Smooth muscle cell of the brain vasculature (primary cell): ENCODE data around the gene INTS3.
A peak's percentile ranks its signal among the peaks of the same experiment; 100 is the strongest.

Experiments
- DNase-seq: peaks from one replicate; pipeline ENCODE4 v3.0.0-alpha.2; 2012; ENCODE audit warnings: low read depth, low spot score

INTS3 gene

GRCh38 chr1:153727463-153728304, at the start of gene INTS3:
INTS3 (plus strand) TSS chr1:153728050; CDS start chr1:153728635, 585 bp downstream.
- DNase-seq: peak; percentile 99

GRCh38 chr1:153678519-153679336, 49.1 kb upstream of the INTS3 start, which contains the start of gene NPR1:
NPR1 (plus strand) TSS chr1:153678688; CDS start chr1:153679109, 421 bp downstream.
- no peak for DNase-seq

- no peak for DNase-seq
Measured at GRCh38 chr1:153679337-153680119, 48.3 kb upstream of the INTS3 start.

GRCh38 chr1:153680120-153680403, 47.8 kb upstream of the INTS3 start:
- DNase-seq: no peak

GRCh38 chr1:153682730-153683129, 45.1 kb upstream of the INTS3 start:
- DNase-seq: no peak

- DNase-seq: no peak
Measured at GRCh38 chr1:153683854-153684253, 44.0 kb upstream of the INTS3 start.

- no peak for DNase-seq
Measured at GRCh38 chr1:153684892-153685291, 43.0 kb upstream of the INTS3 start.

GRCh38 chr1:153685544-153686340, 42.1 kb upstream of the INTS3 start:
- DNase-seq: no peak

- DNase-seq: no peak
Measured at GRCh38 chr1:153687346-153688125, 40.3 kb upstream of the INTS3 start.

GRCh38 chr1:153688276-153688675, 39.6 kb upstream of the INTS3 start:
- no peak for DNase-seq

- no peak for DNase-seq
Measured at GRCh38 chr1:153688736-153689328, 39.0 kb upstream of the INTS3 start.

GRCh38 chr1:153693466-153693865, 34.4 kb upstream of the INTS3 start:
- no peak for DNase-seq

- DNase-seq: no peak
Measured at GRCh38 chr1:153696741-153697140, 31.1 kb upstream of the INTS3 start.

- no peak for DNase-seq
Measured at GRCh38 chr1:153697191-153698019, 30.4 kb upstream of the INTS3 start.

GRCh38 chr1:153698020-153698922, 29.6 kb upstream of the INTS3 start:
- no peak for DNase-seq

- no peak for DNase-seq
Measured at GRCh38 chr1:153698923-153699714, 28.7 kb upstream of the INTS3 start.

- DNase-seq: no peak
Measured at GRCh38 chr1:153699768-153700167, 28.1 kb upstream of the INTS3 start.
